KMS-11 (cell line): ENCODE data around the gene FOXP4.

Source experiments
- H2AFZ ChIP-seq: fragments of 200-600 bp; sonication (generic); 2 replicates; pipeline ENCODE4 v1.6.1; 2016; ENCODE audit warnings: antibody characterized with exemption, mixed run types, low read depth
- H3K27ac ChIP-seq: fragments of 200-600 bp; sonication (generic); 2 replicates; pipeline ENCODE4 v1.6.1; 2016; ENCODE audit warnings: mild to moderate bottlenecking, mixed run types
- H3K27me3 ChIP-seq: fragments of 200-600 bp; sonication (generic); 2 replicates; pipeline ENCODE4 v1.6.1; 2017; ENCODE audit warnings: mild to moderate bottlenecking, low read depth, mixed run types, moderate library complexity; ENCODE audit not compliant: insufficient read depth
- H3K36me3 ChIP-seq: fragments of 200-600 bp; sonication (generic); 2 replicates; pipeline ENCODE4 v1.6.1; 2017; ENCODE audit warnings: mild to moderate bottlenecking, mixed run types; ENCODE audit not compliant: insufficient read depth
- H3K4me1 ChIP-seq: fragments of 200-600 bp; sonication (generic); 2 replicates; pipeline ENCODE4 v1.6.1; 2016; ENCODE audit warnings: mild to moderate bottlenecking, low read depth, mixed run types; ENCODE audit not compliant: poor library complexity, severe bottlenecking
- H3K4me2 ChIP-seq: fragments of 200-600 bp; sonication (generic); 2 replicates; pipeline ENCODE4 v1.7.0; 2016; ENCODE audit warnings: mild to moderate bottlenecking, mixed run types
- H3K4me3 ChIP-seq: fragments of 200-600 bp; sonication (generic); IDR thresholded peaks from 2 replicates; pipeline ENCODE4 v1.6.1; 2017; ENCODE audit warnings: low read depth, low read length, mixed read lengths; ENCODE audit not compliant: insufficient read depth
- H3K79me2 ChIP-seq: fragments of 200-600 bp; sonication (generic); 2 replicates; pipeline ENCODE4 v1.6.1; 2016; ENCODE audit warnings: low read depth, mixed run types; ENCODE audit not compliant: insufficient read depth
- H3K9ac ChIP-seq: fragments of 200-600 bp; sonication (generic); 2 replicates; pipeline ENCODE4 v1.6.1; 2016; ENCODE audit warnings: mild to moderate bottlenecking, mixed run types
- H4K20me1 ChIP-seq: fragments of 200-600 bp; sonication (generic); 2 replicates; pipeline ENCODE4 v1.6.1; 2016; ENCODE audit warnings: mild to moderate bottlenecking, mixed run types; ENCODE audit not compliant: insufficient read depth
- CTCF ChIP-seq: fragments of 200-600 bp; sonication (generic); conservative IDR thresholded peaks from 2 replicates; pipeline ENCODE4 v1.6.1; 2017; ENCODE audit warnings: low read depth, mild to moderate bottlenecking, antibody characterized with exemption, low read length, moderate library complexity, mixed read lengths

The FOXP4 gene

GRCh38 chr6:41529970-41530369 lies 16.2 kb upstream of the FOXP4 start:
- H2AFZ ChIP-seq, result no peak overlapping the region
- TF ChIP-seq CTCF, result no peak
- no peaks in the 10 kb centered on the region for H3K27me3 ChIP-seq
- H3K4me3 ChIP-seq, result no peak overlapping the region
- H3K27ac ChIP-seq, result no peak overlapping the region
- no peaks in the 10 kb centered on the region for H3K79me2 ChIP-seq
- H3K9ac ChIP-seq, result no peak overlapping the region
- H3K4me2 ChIP-seq, result no peak overlapping the region
- no peaks in the 10 kb centered on the region for H3K36me3 ChIP-seq
- H4K20me1 ChIP-seq, result no peaks in the 10 kb centered on the region
- H3K4me1 ChIP-seq, result peaks cover 17% of the 10 kb centered on the region

GRCh38 chr6:41530476-41530875 lies 15.7 kb upstream of the FOXP4 start:
- no peak overlapping the region for H3K4me2 ChIP-seq
- no peak overlapping the region for H3K27ac ChIP-seq
- H3K27me3 ChIP-seq, result no peaks in the 10 kb centered on the region
- no peak overlapping the region for H2AFZ ChIP-seq
- H3K79me2 ChIP-seq, result no peaks in the 10 kb centered on the region
- peaks cover 17% of the 10 kb centered on the region for H3K4me1 ChIP-seq
- TF ChIP-seq CTCF, result no peak
- H3K36me3 ChIP-seq, result no peaks in the 10 kb centered on the region
- H3K4me3 ChIP-seq, result no peak overlapping the region
- no peaks in the 10 kb centered on the region for H4K20me1 ChIP-seq
- no peak overlapping the region for H3K9ac ChIP-seq

- no peaks in the 10 kb centered on the region for H3K79me2 ChIP-seq
- H4K20me1 ChIP-seq, result no peaks in the 10 kb centered on the region
- no peak overlapping the region for H3K4me3 ChIP-seq
- H3K27ac ChIP-seq, result no peak overlapping the region
- no peak overlapping the region for H2AFZ ChIP-seq
- H3K4me2 ChIP-seq, result peak overlapping the region; percentile 36; the same call in 1 of the 2 replicates
- no peaks in the 10 kb centered on the region for H3K27me3 ChIP-seq
- H3K36me3 ChIP-seq, result no peaks in the 10 kb centered on the region
- TF ChIP-seq CTCF, result no peak
- peaks cover 17% of the 10 kb centered on the region for H3K4me1 ChIP-seq
- H3K9ac ChIP-seq, result no peak overlapping the region
Measured at GRCh38 chr6:41531016-41531415, 15.2 kb upstream of the FOXP4 start.

- no peaks in the 10 kb centered on the region for H3K27me3 ChIP-seq
- no peaks in the 10 kb centered on the region for H3K79me2 ChIP-seq
- no peak overlapping the region for H3K9ac ChIP-seq
- no peak for TF ChIP-seq CTCF
- peaks cover 17% of the 10 kb centered on the region for H3K4me1 ChIP-seq
- peak overlapping the region; percentile 36 for H3K4me2 ChIP-seq
- no peak overlapping the region for H3K4me3 ChIP-seq
- H2AFZ ChIP-seq, result no peak overlapping the region
- no peak overlapping the region for H3K27ac ChIP-seq
- H3K36me3 ChIP-seq, result no peaks in the 10 kb centered on the region
- H4K20me1 ChIP-seq, result no peaks in the 10 kb centered on the region
Measured at GRCh38 chr6:41531591-41532582, 14.3 kb upstream of the FOXP4 start.
